Measurements from ENCODE around the gene GPR146.
"Not testable (repeated sequence)": the region's sequence is repeated elsewhere in the genome, so short reads cannot be mapped to it uniquely, and the experiment has no call there.

GPR146 gene, protein sequence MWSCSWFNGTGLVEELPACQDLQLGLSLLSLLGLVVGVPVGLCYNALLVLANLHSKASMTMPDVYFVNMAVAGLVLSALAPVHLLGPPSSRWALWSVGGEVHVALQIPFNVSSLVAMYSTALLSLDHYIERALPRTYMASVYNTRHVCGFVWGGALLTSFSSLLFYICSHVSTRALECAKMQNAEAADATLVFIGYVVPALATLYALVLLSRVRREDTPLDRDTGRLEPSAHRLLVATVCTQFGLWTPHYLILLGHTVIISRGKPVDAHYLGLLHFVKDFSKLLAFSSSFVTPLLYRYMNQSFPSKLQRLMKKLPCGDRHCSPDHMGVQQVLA

DNA sequence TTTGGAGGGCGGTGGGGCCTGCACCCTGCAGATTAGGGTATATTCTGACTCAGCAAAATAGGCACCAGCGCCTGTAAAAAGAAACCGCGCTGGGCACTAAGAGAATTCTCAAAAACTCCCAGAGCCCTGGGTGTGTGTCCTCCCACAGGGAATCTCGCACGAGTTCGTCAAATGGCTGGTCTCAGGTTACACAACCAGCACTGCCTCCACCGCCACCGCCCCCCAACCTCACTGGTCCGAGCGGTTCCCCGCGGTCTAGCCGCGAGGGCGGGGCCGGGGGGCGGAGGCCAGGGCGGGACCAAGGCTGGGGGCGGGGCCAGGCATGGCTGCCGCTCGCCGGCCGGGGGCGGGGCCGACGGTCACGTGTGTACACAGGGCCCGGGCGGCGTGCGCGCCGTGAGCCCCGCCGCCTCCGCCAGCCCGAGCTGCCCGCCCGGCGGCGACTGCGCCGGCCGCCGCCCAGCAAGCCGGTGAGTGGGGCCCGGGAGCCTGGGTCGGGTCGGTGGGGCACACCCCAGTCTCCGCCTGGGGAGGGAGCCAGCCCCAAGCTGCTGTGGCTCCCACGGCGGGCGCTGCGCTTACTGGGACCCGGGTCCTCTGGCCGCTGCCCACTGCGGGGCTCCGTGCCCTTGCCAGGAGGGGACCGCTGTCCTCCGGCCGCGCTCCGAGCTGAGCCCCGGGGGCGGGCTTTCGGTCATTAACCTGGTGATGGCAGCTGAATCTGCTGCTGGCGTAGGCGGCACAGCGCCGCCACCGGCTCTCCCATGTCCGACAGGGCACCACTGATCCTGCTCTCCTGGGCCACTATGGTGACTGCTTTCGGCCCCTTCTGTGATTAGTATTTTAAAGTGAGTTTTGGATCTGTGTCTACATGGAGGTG lies at the start of gene GPR146:
Gene GPR146, plus strand, starts transcription at position 358 of the 880 bp plus-strand sequence. CDS start 12,970 bp downstream, outside the sequence.
- DNase-seq: peak; percentile 91

DNA sequence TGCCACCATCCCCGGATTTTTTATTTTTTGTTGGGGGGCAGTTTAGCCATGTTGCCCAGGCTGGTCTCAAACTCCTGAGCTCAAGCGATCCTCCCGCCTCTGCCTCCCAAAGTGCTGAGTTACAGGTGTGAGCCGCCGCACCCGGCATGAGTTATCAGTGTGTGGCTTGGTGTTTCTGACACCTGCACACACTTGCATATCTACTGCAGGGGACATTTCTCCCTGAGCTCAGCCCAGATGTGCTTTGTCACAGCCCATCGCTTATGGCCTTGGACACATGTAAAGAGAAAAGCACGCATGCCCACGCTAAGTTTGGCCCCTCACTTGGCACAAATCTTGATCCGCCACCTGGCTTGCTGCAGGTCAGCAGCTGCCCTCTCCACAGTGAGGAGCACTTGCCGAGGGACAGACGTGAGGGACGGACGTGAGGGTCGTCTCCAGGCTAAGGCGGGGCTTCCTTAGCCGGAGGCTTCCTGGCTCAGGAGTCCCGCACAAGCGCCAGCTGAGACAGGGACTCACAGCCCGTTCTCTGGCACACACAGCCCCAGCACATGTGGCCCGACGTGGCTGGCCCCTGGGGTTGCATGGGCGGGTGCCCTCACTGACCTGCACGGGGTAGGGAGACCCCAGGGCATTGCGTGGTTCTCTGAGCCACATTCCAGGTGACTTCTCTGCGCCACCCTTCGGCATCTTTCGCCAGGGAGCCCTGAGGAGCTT lies 49.6 kb upstream of the GPR146 start:
- no peak for DNase-seq

DNA sequence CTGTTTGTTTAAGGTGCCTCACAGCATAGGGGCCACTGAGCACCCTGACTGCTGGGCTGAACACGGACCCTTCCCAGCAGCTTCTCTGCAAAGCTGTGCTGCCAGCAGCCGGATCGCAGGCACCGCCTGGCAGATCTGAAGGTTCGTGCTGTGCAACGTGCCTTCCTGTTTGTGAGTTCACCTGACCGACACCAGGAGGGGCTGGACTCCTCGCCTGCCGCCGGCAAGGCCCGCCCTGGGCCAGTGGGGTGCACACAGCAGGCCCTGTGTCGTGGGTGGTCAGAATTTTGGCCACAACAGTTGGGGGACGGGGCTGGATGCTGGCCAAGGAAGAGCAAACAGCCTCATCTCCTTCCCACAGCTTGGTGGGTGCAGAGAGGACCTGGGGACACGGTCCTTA lies 48.8 kb upstream of the GPR146 start:
- no peak for DNase-seq

DNA sequence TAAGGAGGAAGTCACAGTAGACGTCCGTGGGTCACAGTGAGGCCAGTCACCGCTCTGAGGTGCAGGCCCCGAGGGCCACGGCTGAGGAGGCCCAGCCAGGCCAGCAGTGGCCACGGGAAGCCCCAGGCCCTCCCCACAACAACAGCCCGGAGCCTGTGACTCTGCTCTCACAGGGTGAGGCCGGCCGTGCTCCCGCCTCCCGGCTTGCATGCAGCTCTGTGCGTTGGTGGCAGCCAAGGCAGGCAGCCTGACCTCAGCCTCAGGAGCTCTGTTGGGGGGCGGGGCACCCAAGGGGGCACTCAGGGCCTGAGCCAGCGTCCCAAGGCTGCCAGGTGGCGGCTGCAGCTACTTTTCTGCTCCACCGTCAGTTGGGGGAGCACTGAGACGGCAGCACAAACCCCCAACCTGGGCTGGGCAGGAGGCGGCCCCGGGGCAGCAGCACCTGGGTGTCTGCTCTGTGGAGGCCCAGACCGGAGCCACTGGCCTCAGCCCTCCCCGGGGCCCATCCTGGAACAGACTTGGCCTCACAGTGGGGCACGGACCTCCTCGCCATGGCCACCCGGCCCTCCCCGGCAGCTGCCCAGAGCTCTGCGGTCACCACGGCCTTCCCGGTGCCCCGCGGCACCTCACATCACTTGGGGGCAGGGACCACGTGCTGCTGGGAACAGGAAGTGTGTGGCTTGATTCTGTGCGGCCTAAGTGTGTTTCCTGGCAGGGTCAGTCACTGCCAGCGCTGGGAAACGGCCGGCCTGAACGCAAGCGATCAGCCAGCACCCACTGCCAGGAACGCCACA lies 48.1 kb upstream of the GPR146 start:
- no peak for DNase-seq

DNA sequence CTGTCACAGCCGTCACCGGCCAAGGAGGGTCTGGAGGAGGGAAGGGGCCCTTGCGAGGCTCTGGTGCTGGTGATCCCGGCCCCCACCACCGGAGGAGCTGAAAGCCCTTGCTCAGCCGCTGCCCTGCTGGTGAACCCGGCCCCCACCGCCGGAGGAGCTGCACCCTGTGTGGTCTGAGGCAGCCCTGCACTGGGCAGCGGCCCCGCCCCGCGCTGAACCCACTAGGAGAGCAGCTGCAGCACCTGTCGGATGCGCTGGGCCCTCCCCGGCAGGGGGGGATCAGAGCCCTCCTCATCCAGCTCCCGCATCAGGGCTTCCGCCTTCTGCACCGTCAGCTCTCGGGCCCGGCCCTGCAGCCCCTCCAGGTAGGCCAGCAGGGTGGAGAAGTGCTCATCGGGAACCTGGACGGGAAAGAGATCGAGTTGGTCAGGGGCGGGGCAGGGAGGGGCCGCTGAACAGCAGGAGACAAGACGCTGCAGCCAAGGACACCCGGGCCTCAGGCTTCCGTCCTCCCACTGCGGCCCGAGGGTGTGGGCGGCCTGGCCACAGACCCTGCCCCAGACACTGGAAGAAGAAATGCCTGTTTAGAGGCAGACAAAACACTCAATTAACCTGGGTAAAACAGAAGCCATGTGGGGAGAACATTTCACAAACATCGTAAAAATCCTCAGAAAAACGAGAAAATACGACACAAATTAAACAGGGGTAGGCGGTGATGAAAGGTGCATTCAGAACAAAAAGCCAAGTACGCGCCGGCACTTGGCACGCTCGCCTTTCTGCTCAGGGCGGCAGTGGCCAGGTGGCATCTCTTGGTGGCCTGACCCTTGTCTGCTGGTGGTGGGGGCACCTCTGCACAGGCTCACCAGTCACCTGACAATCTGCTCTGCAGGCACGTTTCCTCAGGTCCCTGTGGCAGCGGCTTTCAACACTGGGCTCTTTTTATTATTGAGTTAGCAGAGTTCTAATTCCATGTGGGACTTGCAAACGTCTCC lies 46.6 kb upstream of the GPR146 start:
- no peak for DNase-seq

DNA sequence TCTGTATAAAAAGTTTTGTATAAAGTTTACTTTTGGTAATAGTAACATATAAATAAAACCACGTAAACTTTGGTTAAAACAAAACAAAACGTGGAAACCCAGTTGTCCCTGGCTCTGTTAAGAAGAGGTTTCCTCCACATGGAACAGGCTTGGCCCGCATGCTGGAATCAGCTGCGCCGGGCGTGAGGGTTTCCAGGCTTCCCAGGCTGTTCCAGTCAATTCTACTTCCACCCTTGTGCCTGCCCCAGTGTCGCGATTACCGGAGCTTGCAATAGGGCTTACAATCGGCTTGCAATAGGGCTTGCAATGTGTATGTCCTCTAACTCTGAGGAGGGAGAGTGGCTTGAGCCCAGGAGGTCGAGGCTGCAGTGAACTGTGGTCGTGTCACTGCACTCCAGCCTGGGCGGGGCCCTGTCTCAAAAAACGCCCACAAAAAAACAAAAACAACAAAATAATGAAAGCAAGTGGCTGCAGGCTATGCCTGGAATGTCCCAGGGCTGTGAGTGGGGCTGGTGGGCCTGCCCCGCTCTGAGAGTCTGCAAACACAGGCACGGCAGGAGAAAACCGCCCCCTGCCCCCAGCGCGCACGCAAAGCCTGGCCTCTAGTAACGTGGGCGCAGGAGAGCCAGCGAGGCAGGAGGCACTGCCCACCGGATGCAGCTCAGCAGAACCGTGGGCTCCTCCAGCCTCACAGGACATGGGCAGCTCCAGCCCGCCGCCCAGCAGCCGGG lies 45.0 kb upstream of the GPR146 start:
- DNase-seq: no peak

DNA sequence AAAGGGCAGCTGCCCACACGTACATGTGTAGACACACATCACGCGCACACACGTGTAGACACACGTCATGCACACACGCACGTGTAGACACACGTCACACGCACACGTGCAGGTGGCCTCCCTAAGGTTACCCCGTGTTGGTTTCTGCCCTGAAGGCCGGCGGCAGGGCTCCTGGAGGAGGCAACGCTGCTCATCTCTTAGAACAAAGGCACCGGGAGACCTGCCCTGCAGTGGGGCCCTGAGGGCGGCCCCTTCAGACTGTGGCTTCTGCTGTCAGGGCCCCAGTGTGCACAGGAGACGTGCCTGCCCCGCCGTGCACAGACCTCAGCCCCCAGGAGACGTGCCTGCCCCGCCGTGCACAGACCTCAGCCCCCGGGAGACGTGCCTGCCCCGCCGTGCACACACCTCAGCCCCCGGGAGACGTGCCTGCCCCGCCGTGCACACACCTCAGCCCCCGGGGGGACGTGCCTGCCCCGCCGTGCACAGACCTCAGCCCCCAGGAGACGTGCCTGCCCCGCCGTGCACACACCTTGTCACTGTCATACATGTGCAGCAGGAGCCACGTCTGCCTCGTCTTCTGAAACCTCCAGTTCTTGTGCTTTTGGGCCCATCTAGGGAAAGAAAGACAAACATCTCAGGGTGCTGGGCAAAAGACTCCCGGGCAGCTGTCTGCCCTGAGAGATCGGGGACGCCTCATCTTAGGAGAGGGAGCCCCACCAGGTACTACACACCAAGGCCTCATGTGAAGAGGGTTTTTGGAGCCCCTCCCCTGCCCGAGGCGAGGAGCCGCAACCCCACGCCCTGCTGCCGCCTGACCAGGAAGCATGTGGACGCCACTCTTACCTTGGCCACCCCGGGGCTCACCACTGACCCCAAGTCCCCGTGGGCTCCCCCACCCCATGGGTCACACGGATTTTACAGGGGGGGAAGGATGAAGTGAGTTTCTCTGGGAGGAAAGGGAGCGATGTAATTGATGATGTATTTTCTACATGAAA lies 44.1 kb upstream of the GPR146 start:
- no peak for DNase-seq

DNA sequence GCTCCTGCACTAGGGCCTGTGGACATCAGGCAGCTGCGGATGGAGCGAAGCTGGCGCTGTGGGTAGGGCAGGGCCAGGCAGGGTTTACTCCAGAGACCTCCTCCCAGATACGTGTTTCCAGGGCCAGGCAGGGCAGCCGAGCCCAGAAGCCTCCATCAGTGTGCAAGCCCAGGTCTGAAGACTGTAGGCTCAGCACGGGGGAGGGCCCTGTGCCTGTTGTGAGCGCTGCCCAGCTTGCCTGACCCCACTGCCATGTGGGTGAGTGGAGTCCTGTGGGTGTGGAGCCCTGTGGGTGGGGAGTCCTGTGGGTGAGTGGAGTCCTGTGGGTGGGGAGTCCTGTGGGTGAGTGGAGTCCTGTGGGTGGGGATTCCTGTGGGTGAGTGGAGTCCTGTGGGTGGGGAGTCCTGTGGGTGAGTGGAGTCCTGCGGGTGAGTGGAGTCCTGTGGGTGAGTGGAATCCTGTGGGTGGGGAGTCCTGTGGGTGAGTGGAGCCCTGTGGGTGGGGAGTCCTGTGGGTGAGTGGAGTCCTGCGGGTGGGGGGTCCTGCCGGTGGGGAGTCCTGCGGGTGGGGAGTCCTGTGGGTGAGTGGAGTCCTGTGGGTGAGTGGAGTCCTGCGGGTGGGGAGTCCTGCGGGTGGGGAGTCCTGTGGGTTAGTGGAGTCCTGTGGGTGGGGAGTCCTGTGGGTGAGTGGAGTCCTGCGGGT lies 43.1 kb upstream of the GPR146 start:
- not testable (repeated sequence) for DNase-seq

DNA sequence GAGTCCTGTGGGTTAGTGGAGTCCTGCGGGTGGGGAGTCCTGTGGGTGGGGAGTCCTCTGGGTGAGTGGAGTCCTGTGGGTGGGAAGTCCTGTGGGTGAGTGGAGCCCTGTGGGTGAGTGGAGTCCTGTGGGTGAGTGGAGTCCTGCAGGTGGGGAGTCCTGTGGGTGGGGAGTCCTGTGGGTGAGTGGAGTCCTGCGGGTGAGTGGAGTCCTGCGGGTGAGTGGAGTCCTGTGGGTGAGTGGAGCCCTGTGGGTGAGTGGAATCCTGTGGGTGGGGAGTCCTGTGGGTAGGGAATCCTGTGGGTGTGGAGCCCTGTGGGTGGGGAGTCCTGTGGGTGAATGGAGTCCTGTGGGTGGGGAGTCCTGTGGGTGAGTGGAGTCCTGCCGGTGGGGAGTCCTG lies 42.3 kb upstream of the GPR146 start:
- DNase-seq: not testable (repeated sequence)

DNA sequence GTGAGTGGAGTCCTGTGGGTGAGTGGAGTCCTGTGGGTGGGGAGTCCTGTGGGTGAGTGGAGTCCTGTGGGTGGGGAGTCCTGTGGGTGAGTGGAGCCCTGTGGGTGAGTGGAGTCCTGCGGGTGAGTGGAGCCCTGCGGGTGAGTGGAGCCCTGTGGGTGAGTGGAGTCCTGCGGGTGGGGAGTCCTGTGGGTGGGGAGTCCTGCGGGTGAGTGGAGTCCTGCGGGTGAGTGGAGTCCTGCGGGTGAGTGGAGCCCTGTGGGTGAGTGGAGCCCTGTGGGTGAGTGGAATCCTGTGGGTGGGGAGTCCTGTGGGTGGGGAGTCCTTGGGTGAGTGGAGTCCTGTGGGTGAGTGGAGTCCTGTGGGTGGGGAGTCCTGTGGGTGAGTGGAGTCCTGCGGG lies 41.9 kb upstream of the GPR146 start:
- not testable (repeated sequence) for DNase-seq

DNA sequence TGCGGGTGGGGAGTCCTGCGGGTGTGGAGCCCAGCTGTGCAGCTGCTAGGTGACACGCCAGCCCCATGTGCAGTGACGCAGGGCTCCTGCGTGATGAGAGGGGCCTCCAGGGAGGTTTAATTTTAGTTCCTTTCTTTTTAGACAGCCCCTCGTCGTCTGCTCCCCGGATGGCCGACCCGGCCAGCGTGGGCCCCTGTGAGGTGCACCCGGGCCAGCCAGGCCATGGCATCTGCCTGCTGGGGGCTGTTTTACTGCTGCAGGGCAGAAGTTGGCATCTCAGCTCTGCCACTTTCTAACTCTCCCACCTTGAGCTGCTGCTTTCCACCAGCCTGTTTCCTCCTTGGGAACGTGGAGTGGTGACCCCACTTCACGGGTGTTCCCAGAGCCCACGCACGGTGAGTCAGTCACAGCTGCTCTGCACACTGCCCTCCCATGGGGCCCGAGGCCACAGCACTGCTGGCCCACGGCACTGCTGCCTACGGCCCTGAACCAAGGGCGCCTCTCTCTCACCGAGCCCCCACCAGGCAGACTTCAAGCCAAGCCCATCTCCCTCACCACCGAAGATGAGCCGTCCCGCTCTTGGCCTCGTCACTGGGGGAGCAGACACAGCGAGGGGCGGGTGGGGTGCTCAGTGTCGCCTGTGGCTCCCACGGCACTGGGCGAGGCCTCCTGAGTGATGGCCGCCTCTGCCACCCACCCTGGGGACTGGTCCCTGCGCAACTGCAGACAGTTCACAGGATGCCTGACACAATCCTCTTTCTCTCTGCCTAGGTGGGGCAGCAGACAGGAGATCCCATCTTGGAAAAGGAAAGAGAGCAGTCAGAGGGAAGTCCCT lies 40.1 kb upstream of the GPR146 start:
- no peak for DNase-seq

DNA sequence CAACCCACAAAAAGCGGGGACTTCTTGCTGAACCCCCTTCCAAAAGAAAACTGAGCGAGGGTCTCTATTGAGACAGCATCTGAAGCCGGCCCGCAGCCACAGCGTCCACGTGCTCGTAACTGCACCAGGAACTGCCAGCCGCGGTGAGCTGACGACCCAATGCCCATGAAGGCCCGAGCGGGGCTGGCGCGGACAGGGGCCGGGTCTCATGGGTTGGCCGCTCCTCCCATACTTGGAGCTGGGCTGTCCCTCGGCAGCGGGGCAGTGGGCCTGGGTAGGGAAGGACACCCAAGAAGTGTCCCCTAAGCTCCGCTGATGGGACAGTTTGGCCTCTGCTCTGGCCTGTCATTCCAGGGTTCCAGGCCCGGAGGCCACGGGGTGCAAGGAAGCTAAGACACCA lies 39.0 kb upstream of the GPR146 start:
- no peak for DNase-seq

DNA sequence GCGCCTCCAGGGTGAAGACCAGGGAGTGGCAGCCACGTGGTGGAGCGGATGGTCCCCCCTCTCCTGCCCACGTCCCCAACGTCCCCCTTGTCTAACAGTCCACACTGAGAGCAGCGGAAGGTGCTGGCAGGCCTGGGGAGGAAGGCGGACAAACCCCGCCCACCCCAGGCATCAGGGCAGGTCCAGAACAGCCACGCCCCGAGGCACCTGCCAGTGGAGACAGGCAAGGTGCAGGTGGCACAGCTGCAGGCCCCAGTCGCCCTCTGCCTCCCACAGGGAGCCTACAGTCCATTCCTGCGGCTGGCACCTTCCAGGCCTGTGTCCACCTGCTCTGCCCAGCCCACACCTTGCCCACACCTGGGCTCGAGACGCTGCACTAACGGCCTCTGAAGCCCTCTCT lies 36.4 kb upstream of the GPR146 start:
- no peak for DNase-seq

DNA sequence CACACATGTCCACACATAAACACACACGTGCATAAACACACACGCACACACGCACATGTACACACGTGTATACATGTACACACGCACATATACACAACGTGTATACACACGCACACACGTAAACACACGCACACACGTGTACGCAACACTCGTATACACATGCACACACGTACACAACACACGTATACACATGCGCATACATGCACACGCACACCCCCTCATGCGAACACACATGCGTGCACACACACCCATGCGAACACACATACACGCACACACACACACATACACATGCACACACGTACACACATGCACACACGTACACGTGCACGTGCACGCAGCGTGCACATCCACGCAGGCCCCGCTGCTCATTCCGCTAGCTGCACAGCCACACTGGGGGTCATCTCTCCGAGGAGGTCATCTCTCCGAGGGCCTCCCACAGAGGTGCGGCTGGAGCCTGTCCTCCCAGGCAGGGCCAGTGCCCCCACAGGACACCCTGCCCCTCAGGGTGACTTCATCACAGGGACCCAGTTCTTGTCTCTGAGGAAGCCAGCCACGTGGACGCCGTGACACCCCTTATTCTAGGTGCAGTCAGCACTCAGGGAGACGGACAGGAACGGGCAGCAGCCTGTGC lies 35.5 kb upstream of the GPR146 start:
- no peak for DNase-seq

DNA sequence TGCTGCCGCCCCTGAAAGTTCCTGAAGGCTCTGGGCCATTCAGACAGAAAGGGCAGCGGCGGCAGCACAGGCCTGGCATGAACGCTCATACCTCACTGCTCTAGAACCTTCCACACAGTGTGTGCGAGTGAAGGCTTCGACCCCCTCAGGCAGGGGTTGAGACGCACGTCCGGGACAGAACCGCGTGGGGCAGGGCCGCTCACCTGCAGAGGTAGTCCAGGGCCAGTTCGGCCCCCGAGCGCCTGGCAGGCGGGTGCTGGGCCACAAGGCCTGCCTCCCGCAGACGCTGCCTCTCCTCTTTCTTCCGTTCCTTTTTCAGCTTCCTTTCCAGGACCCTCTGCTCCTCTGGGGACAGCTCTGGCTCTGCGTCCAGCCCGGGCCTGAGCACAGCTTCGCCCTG lies 34.6 kb upstream of the GPR146 start:
- DNase-seq: no peak

DNA sequence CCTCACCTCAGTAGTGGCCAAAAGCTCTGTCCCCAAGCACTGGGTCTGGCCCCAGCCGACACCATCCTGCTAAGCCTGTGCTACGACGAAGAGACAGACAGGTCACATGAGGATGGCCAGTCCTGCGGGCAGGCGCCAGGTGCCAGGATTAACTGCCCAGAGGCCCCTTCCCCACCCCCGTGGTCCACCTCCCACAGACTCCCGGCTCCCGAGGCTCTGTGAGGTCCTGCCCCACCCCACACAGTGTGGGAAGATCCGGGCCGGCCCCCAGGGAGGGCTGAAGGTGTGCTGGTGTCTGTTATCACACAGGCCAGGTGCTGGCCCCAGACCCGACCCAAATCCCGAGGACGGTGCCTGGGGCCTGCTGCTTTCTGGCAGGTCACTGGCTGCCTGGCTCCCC lies 34.1 kb upstream of the GPR146 start:
- no peak for DNase-seq

DNA sequence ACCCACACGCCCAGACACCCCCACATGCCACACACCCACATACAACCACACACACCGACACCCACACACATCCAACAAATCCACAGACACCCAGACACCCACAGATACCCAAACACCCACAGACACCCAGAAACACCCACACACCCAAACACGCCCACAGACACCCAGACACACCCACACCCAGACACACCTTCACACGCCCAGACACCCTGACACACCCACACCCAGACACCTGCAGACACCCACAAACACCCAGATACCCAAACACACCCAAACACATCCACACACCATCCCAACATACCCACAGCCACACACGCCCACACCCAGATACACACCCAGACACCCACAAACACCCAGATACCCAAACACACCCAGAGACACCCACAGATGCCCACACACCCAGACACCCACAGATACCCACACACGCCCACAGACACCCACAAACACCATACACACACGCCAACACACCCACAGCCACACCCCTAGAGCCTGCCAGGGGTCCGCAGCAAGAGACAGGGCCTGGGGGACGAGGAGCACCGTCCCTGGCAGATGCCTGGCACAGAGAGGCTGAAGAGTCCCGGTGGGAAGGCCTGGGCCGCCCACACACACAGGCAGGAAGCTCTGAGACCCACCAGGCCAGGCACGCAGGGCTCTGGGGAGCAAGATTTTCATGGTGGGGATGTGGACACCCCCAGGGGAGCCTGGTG lies 32.9 kb upstream of the GPR146 start:
- no peak for DNase-seq

All from activated naive CD4-positive, alpha-beta T cell treated with anti-CD3 and anti-CD28 coated beads, Interleukin-2, amount 50 U/mL, for 16 hours (primary cell).